Activated CD4-positive, alpha-beta T cell treated with anti-CD3 and anti-CD28 coated beads, Interleukin-2, Interleukin-6, amounts not matched to agents 100 ng/mL and 50 ng/mL, durations not matched to agents 16 hours and 8 hours (primary cell): ENCODE data around the gene KLHL17.
"Not testable (repeated sequence)": the region's sequence is repeated elsewhere in the genome, so short reads cannot be mapped to it uniquely, and the experiment has no call there.

ENCODE experiments used
- DNase-seq: peaks from one replicate; pipeline ENCODE4 v3.0.0-alpha.2; 2020

Gene KLHL17

DNA sequence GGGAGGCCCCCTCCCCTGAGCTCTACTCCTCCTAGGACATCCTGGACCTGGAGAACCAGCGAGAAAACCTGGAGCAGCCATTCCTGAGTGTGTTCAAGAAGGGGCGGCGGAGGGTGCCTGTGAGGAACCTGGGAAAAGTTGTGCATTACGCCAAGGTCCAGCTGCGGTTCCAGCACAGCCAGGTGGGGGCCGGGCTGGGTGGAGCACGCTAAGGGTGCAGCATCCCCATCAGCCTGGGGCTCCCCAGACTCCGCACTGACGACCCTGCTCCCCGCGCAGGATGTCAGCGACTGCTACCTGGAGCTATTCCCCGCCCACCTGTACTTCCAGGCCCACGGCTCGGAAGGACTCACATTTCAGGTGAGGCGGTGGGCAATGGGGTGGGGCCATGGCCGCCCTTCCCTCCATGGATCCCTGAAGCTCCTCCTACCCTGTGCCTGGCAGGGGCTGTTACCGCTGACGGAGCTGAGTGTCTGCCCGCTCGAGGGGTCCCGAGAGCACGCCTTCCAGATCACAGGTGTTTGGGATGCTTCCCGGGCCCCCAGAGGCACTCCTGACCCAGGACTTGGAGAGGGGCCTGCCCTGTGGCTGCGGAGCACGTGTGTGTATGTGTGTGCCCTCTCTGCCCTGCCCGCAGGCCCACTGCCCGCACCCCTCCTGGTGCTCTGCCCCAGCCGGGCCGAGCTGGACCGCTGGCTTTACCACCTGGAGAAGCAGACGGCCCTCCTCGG, 10.0 kb downstream of the KLHL17 start:
- no peak for DNase-seq

GRCh38 chr1:970973-971730, 10.8 kb downstream of the KLHL17 start:
- no peak for DNase-seq

DNA sequence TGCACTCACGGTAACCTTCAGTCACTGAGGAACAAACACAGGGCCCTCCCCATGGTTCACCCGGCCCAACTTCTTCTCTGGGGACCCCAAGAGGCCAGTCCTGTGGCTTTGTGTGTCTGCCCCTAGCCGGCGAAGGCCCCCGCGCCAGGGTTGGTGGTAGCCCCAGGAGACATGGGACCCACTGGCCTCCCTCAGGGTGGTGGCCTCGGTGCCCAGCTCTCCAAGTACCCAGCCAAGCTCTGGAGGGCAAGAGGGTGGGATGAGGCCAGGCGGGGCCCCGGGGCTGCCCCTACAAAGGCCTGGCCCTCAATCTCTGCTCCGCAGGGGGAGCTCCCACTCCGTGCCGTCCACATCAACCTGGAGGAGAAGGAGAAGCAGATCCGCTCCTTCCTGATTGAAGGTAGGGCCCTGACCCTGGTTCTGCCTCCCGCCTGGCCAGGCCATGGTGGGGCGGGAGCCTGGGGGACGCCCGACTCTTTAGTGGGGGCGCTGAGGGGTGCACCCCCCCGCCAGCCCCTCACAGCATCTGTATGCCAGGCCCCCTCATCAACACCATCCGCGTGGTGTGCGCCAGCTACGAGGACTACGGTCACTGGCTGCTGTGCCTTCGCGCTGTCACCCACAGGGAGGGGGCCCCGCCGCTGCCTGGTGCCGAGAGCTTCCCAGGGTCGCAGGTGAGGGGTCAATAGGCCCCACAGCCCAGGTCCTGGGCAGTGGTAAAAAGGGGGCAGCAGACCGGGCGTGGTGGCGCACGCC, 11.5 kb downstream of the KLHL17 start:
- DNase-seq, result no peak

DNA sequence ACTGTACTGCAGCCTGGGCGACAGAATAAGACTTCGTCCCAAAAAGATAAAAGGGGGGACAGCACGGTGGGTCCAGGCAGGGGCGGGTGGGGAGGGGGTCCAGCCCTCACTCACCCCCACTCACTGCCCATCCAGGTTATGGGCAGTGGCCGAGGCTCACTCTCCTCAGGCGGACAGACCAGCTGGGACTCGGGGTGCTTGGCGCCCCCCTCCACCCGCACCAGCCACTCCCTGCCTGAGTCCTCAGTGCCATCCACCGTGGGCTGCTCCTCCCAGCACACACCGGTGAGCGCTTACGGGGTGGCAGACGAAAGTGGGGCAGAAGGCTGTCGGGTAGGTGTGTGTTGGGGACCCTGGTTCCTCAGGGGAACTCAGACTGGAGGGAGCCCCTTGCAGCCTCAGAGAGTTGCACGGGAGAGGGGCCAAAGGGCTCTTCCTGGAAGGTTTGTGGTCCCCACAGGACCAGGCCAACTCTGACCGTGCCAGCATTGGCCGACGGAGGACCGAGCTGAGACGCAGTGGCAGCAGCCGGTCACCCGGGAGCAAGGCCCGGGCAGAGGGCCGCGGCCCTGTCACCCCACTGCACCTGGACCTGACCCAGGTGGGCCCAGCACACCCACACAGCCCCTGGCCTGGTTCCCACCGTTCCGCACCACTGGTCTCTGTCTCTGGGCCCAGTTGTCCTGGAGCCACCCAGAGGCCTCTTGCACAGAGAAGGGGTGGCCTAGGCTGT, 12.5 kb downstream of the KLHL17 start:
- DNase-seq, result no peak

DNA sequence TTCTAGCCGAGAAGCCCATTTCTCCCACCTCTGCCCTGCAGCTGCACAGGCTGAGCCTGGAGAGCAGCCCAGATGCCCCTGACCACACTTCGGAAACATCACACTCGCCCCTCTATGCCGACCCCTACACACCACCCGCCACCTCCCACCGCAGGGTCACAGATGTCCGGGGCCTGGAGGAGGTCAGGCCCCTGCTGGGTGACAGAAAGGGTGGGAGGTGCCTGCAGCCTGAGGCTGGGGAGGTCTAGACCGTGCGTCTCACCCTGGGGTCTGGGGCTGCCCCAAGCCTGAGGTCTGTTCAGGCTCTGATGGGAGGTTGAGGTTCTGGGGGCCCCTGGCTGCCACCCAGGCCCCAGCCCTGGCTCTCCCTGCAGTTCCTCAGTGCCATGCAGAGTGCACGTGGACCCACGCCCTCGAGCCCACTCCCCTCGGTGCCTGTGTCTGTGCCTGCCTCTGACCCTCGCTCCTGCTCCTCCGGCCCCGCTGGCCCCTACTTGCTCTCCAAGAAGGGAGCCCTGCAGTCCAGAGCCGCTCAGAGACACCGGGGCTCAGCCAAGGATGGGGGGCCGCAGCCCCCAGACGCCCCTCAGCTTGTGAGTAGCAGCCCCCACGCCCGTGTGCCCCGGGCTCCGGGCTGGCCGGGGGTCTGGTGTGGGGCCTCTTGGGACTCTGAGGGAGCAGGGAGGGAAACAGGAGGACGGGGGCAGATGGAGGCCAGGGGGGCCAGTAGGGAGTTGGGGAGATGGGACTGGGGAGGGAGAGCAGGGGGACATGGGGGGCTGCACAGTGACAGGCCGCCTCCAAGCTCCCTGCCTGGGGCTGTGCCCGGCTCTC, 13.3 kb downstream of the KLHL17 start:
- DNase-seq, result no peak

- DNase-seq, result no peak
These were observed 13.9 kb downstream of the KLHL17 start for GRCh38 chr1:974293-974640.

DNA sequence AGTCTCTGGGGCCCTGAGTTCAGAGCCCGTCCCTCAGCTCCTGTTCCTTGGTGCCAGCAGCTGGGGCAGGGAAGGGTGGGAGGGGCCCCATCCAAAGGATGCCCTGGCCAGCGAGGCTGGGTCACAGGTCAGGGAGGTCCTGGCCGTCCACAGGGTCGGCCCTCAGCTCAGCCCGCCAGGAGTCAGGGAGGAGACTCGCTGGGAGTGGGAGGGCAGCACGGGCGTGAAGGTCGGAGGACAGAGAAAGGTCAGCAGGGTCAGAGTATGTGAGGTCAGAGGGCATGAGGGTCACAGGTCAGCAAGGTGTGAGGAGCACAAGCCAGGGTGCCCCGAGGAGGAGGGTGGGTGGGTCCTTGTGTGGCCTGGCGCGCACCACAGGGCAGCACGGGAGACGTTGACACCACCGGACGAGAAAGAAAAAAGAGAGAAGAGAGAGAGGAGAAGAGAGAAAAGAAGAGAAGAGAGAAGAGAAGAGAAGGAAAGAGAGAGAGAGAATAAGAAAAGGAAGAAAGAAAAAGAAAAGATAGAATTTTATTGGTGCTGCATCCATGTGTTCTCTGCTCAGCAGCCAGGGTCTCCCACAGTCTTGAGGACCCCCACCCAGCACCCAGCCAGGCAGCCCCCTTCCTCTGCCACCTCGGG, 14.4 kb downstream of the KLHL17 start:
- DNase-seq, result no peak

DNA sequence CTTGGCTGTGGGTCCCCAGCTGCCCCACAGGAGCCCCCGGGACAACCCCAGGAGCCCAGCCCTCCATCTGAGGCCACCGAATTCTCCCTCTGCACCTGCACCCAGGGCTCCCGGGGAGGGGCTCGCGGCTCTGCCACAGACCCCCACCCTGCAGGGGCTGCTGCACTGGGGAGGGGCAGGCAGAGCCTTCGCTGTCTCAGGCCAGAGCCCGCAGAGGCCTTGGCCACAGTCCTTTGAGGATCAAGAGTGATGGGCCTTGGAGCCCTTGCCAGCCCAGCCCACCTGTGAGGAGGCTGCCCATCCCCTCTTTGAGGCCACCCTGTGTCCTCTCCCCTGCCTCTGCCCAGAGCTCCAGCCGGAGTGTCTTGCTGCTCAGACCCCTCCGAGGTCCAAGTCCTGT, 15.0 kb downstream of the KLHL17 start:
- DNase-seq, result no peak

GRCh38 chr1:975896-976683, 15.7 kb downstream of the KLHL17 start:
- DNase-seq, result peak; percentile 56

- DNase-seq, result not testable (repeated sequence)
These were observed 16.4 kb downstream of the KLHL17 start for GRCh38 chr1:976791-977190.

- DNase-seq, result no peak
These were observed 17.9 kb downstream of the KLHL17 start for GRCh38 chr1:978069-978834.

GRCh38 chr1:978835-979743, 18.7 kb downstream of the KLHL17 start:
- DNase-seq, result no peak

DNA sequence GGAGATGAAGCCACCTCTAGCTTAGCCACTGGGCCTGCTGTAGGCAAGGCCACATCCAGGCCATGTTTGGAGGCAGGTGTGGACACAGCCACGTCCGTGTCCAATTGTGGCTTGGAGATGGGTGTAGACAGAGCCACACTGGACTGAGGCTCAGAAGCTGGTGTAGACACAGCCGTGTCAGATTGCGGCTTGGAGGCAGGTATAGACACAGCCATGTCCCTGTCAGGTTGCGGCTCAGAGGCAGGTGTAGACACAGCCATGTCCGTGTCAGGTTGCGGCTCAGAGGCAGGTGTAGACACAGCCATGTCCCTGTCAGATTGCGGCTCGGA, 19.3 kb downstream of the KLHL17 start:
- no peak for DNase-seq

GRCh38 chr1:980137-980571, 19.8 kb downstream of the KLHL17 start:
- no peak for DNase-seq

- DNase-seq, result no peak
These were observed 20.4 kb downstream of the KLHL17 start for GRCh38 chr1:980602-981395.

DNA sequence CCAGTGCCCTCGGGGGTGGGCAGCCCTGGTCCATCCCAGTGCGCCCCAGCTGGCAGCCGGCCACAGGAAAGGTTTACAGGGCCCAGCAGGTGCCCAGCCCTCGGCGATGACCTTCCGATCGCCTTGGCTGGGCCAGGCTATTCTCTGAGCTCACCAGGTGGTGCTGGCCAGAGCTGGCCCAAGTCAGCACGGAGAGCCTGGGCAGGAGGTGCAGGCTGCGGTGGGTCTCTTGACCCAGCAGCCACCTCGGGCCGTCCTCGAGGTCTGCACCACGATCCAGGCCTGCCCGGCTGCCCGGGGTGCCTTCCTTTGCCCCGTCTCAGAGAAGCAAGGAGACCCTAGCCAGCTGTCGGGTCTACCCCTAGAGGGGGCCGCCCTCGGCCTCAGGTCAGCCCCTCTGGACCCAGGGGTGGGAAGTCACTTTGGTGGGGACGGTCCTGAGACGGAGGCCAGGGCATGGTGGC, 21.1 kb downstream of the KLHL17 start:
- DNase-seq, result no peak

DNA sequence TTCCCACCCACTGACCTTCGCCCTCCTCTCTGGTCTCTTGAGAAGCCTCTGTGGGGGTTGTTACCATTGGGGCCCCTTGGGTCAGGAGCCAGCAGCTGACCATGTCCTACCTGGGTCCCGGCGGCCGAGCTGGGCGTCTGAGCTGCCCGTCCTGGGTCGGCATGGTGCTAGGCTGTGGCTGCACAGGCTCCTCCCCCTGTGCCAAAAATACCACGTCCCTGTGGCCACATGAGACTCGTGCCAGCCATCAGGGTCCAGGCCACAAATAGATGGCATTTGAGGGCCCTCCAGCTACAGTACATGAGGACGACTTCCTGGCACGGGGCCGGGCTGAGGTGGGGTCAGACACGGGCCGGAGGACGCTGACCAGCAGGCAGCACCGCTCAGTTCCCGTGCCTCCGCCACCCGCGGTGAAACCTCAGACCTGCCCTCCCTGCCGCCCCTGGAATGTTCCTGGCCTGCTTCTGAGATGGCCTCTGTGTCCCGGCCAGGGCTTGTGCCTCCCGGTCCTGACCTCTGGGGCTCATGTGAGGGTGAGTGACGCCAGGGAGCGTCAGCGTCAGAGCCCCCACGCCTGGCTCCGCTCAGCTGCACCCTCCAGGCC, 21.7 kb downstream of the KLHL17 start, which contains the start of gene PERM1:
TSS of gene PERM1 (minus strand) at position 139 of the 604 bp plus-strand sequence. CDS start 1,064 bp downstream, outside the sequence.
- DNase-seq, result no peak
